Measurements from ENCODE around the gene C9orf85. TPM values are rescaled to one million over a fixed set of nuclear protein-coding genes. Genes with fewer than 3 reads are reported as not detected.

The C9orf85 gene
- total RNA-seq, 2 experiments from 2014 or later: 11.1 to 12.0 TPM

GRCh38 chr9:71925834-71926233, 14.4 kb downstream of the C9orf85 start:
- H3K36me3 Mint-ChIP-seq (ENCODE audit: low read depth): peaks cover 26% of the 10 kb centered on the region
- H3K27ac Mint-ChIP-seq: no peak overlapping the region
- DNase-seq (no peak), ATAC-seq (no peak)
- H3K4me1 Mint-ChIP-seq (ENCODE audit: low read depth): peaks cover under 1% of the 10 kb centered on the region
- H3K27me3 Mint-ChIP-seq (ENCODE audit: low read depth): no peaks in the 10 kb centered on the region
- ChIA-PET POLR2A (interaction anchor here (0.9 kb wide), 1 partner anchor 14 kb away, joined by 3 read pairs; the partner anchor contains the start of genes ABHD17B and C9orf85), CTCF (interaction anchor here (1.0 to 2.4 kb wide), 5 partner anchors 10 to 119 kb away, joined by 3 to 8 read pairs (median 3); no protein-coding TSS in a partner anchor)
- no peak overlapping the region for H3K4me3 Mint-ChIP-seq
- H3K9me3 Mint-ChIP-seq (ENCODE audit: insufficient read depth): no peaks in the 10 kb centered on the region

- CTCF ChIA-PET: interaction anchor here (1.2 to 1.9 kb wide), 2 partner anchors 111 to 121 kb away, joined by 3 to 7 read pairs; no protein-coding TSS in a partner anchor
- no peak for ATAC-seq
- H3K9me3 Mint-ChIP-seq (ENCODE audit: insufficient read depth): no peaks in the 10 kb centered on the region
Observed at GRCh38 chr9:71928376-71928775, 16.9 kb downstream of the C9orf85 start.

GRCh38 chr9:71928806-71929205, 17.4 kb downstream of the C9orf85 start:
- Mint-ChIP-seq H3K4me3 (no peak overlapping the region), H3K4me1 (ENCODE audit: low read depth) (no peaks in the 10 kb centered on the region), H3K9me3 (ENCODE audit: insufficient read depth) (no peaks in the 10 kb centered on the region), H3K36me3 (ENCODE audit: low read depth) (peaks cover 14% of the 10 kb centered on the region), H3K27me3 (ENCODE audit: low read depth) (no peaks in the 10 kb centered on the region), H3K27ac (no peak overlapping the region)
- POLR2A ChIA-PET: no interaction called here
- no peak for DNase-seq
- no peak for ATAC-seq
- CTCF ChIA-PET: interaction anchor here (1.2 kb wide), 1 partner anchor 110 kb away, joined by 3 read pairs; no protein-coding TSS in a partner anchor

More at GRCh38 chr9:71928376-71928775, 16.9 kb downstream of the C9orf85 start:
- POLR2A ChIA-PET: no interaction called here
- Mint-ChIP-seq H3K27me3 (ENCODE audit: low read depth) (no peaks in the 10 kb centered on the region), H3K36me3 (ENCODE audit: low read depth) (peaks cover 18% of the 10 kb centered on the region), H3K27ac (no peak overlapping the region), H3K4me3 (no peak overlapping the region), H3K4me1 (ENCODE audit: low read depth) (no peaks in the 10 kb centered on the region)
- no peak for DNase-seq

GRCh38 chr9:71929223-71929622, 17.8 kb downstream of the C9orf85 start:
- DNase-seq: no peak
- no peaks in the 10 kb centered on the region for H3K4me1 Mint-ChIP-seq (ENCODE audit: low read depth)
- peaks cover 12% of the 10 kb centered on the region for H3K36me3 Mint-ChIP-seq (ENCODE audit: low read depth)
- POLR2A ChIA-PET: no interaction called here
- no peak for ATAC-seq
- H3K9me3 Mint-ChIP-seq (ENCODE audit: insufficient read depth): no peaks in the 10 kb centered on the region
- no peak overlapping the region for H3K27ac Mint-ChIP-seq
- CTCF ChIA-PET: interaction anchor here (1.1 kb wide), 1 partner anchor 13 kb away, joined by 3 read pairs; no protein-coding TSS in a partner anchor
- no peaks in the 10 kb centered on the region for H3K27me3 Mint-ChIP-seq (ENCODE audit: low read depth)
- no peak overlapping the region for H3K4me3 Mint-ChIP-seq

- ChIA-PET POLR2A (no interaction called here), CTCF (interaction anchor here (1.1 kb wide), 1 partner anchor 14 kb away, joined by 3 read pairs; no protein-coding TSS in a partner anchor)
- no peaks in the 10 kb centered on the region for H3K9me3 Mint-ChIP-seq (ENCODE audit: insufficient read depth)
- H3K4me1 Mint-ChIP-seq (ENCODE audit: low read depth): no peaks in the 10 kb centered on the region
- H3K36me3 Mint-ChIP-seq (ENCODE audit: low read depth): peaks cover 11% of the 10 kb centered on the region
- no peak for DNase-seq
- H3K27ac Mint-ChIP-seq: no peak overlapping the region
- no peak overlapping the region for H3K4me3 Mint-ChIP-seq
- ATAC-seq: no peak
- no peaks in the 10 kb centered on the region for H3K27me3 Mint-ChIP-seq (ENCODE audit: low read depth)
Observed at GRCh38 chr9:71929791-71930440, 18.5 kb downstream of the C9orf85 start.

GRCh38 chr9:71931166-71931565, 19.7 kb downstream of the C9orf85 start:
- Mint-ChIP-seq H3K4me1 (ENCODE audit: low read depth) (no peaks in the 10 kb centered on the region), H3K4me3 (no peak overlapping the region), H3K27ac (no peak overlapping the region), H3K27me3 (ENCODE audit: low read depth) (no peaks in the 10 kb centered on the region), H3K9me3 (ENCODE audit: insufficient read depth) (no peaks in the 10 kb centered on the region), H3K36me3 (ENCODE audit: low read depth) (peaks cover 8% of the 10 kb centered on the region)
- ChIA-PET CTCF (interaction anchor here (1.3 kb wide), 1 partner anchor 107 kb away, joined by 3 read pairs; no protein-coding TSS in a partner anchor), POLR2A (no interaction called here)
- ATAC-seq: no peak
- no peak for DNase-seq

- DNase-seq: no peak
- POLR2A ChIA-PET: no interaction called here
Observed at GRCh38 chr9:71936066-71936465, 24.6 kb downstream of the C9orf85 start.

GRCh38 chr9:71937070-71937625, 25.7 kb downstream of the C9orf85 start:
- ChIA-PET CTCF (no interaction called here), POLR2A (no interaction called here)
- Mint-ChIP-seq H3K9me3 (ENCODE audit: insufficient read depth) (no peaks in the 10 kb centered on the region), H3K4me1 (ENCODE audit: low read depth) (peaks cover 5% of the 10 kb centered on the region), H3K27me3 (ENCODE audit: low read depth) (no peaks in the 10 kb centered on the region), H3K4me3 (no peak overlapping the region), H3K27ac (no peak overlapping the region), H3K36me3 (ENCODE audit: low read depth) (peaks cover 5% of the 10 kb centered on the region)
- ATAC-seq: no peak
- no peak for DNase-seq

More at GRCh38 chr9:71936066-71936465, 24.6 kb downstream of the C9orf85 start:
- Mint-ChIP-seq H3K27me3 (ENCODE audit: low read depth) (no peaks in the 10 kb centered on the region), H3K36me3 (ENCODE audit: low read depth) (peaks cover 6% of the 10 kb centered on the region), H3K27ac (no peak overlapping the region), H3K4me3 (no peak overlapping the region), H3K9me3 (ENCODE audit: insufficient read depth) (no peaks in the 10 kb centered on the region), H3K4me1 (ENCODE audit: low read depth) (no peaks in the 10 kb centered on the region)
- ATAC-seq: no peak
- CTCF ChIA-PET: no interaction called here

GRCh38 chr9:71937898-71938297, 26.5 kb downstream of the C9orf85 start:
- ATAC-seq: no peak

GRCh38 chr9:71941060-71941568, 29.7 kb downstream of the C9orf85 start:
- H3K27me3 Mint-ChIP-seq (ENCODE audit: low read depth): no peaks in the 10 kb centered on the region
- H3K36me3 Mint-ChIP-seq (ENCODE audit: low read depth): no peaks in the 10 kb centered on the region
- no peak overlapping the region for H3K4me3 Mint-ChIP-seq
- POLR2A ChIA-PET: no interaction called here
- CTCF ChIA-PET: no interaction called here
- no peak for ATAC-seq
- no peak overlapping the region for H3K27ac Mint-ChIP-seq
- H3K9me3 Mint-ChIP-seq (ENCODE audit: insufficient read depth): no peaks in the 10 kb centered on the region
- no peak for DNase-seq
- H3K4me1 Mint-ChIP-seq (ENCODE audit: low read depth): peaks cover 5% of the 10 kb centered on the region

More at GRCh38 chr9:71937898-71938297, 26.5 kb downstream of the C9orf85 start:
- ChIA-PET CTCF (no interaction called here), POLR2A (no interaction called here)
- H3K9me3 Mint-ChIP-seq (ENCODE audit: insufficient read depth): no peaks in the 10 kb centered on the region
- no peak overlapping the region for H3K27ac Mint-ChIP-seq
- peaks cover 5% of the 10 kb centered on the region for H3K4me1 Mint-ChIP-seq (ENCODE audit: low read depth)
- H3K36me3 Mint-ChIP-seq (ENCODE audit: low read depth): peaks cover under 1% of the 10 kb centered on the region
- H3K27me3 Mint-ChIP-seq (ENCODE audit: low read depth): no peaks in the 10 kb centered on the region
- no peak for DNase-seq
- H3K4me3 Mint-ChIP-seq: no peak overlapping the region

- H3K27me3 Mint-ChIP-seq (ENCODE audit: low read depth): no peaks in the 10 kb centered on the region
- DNase-seq (no peak), ATAC-seq (no peak)
- POLR2A ChIA-PET: no interaction called here
- peaks cover 5% of the 10 kb centered on the region for H3K4me1 Mint-ChIP-seq (ENCODE audit: low read depth)
- H3K36me3 Mint-ChIP-seq (ENCODE audit: low read depth): peaks cover 1% of the 10 kb centered on the region
- H3K4me3 Mint-ChIP-seq: no peak overlapping the region
- no peaks in the 10 kb centered on the region for H3K9me3 Mint-ChIP-seq (ENCODE audit: insufficient read depth)
- CTCF ChIA-PET: no interaction called here
- H3K27ac Mint-ChIP-seq: no peak overlapping the region
Observed at GRCh38 chr9:71941998-71942567, 30.6 kb downstream of the C9orf85 start.

GRCh38 chr9:71944754-71945375, 33.4 kb downstream of the C9orf85 start:
- peaks cover 14% of the 10 kb centered on the region for H3K36me3 Mint-ChIP-seq (ENCODE audit: low read depth)
- H3K4me3 Mint-ChIP-seq: no peak overlapping the region
- POLR2A ChIA-PET: no interaction called here
- no peak for DNase-seq
- H3K27ac Mint-ChIP-seq: no peak overlapping the region
- H3K4me1 Mint-ChIP-seq (ENCODE audit: low read depth): peaks cover 5% of the 10 kb centered on the region
- ATAC-seq: no peak
- H3K27me3 Mint-ChIP-seq (ENCODE audit: low read depth): no peaks in the 10 kb centered on the region
- no peaks in the 10 kb centered on the region for H3K9me3 Mint-ChIP-seq (ENCODE audit: insufficient read depth)
- CTCF ChIA-PET: no interaction called here

Data from activated CD8-positive, alpha-beta T cell treated with anti-CD3 and anti-CD28 coated beads, Interleukin-2, amount 10 ng/mL, durations not matched to agents 7 days and 5 days (primary cell).